Mammary epithelial cell (primary cell): Measurements from ENCODE around the gene KCNA2.

Experiments
- CTCF ChIP-seq, 2 donors: IDR thresholded peaks in 1 of 2; conservative IDR thresholded peaks in 1 of 2; 2 replicates each; pipeline ENCODE4 v1.5.1; 2011 to 2012; ENCODE audit warnings: inconsistent platforms in 2 of 2, low read length in 2 of 2, mild to moderate bottlenecking in 2 of 2, control low read depth in 1 of 2, low read depth in 1 of 2; ENCODE audit not compliant: insufficient read depth in 1 of 2; ENCODE audit errors: extremely low read depth in 1 of 2
- EZH2 ChIP-seq: IDR thresholded peaks from 2 replicates; pipeline ENCODE4 v1.6.1; 2012; ENCODE audit warnings: low read length, inconsistent platforms, borderline replicate concordance

- TF ChIP-seq CTCF (conservative IDR thresholded peaks at IDR 0.05 in 1 of 2, IDR thresholded peaks at IDR 0.05 in 1 of 2; ENCODE audit: extremely low read depth in 1 of 2, insufficient read depth in 1 of 2, low read depth in 1 of 2, low read length in 2 of 2) (no peak), EZH2 (no peak)
These were observed 10.4 kb upstream of the KCNA2 start for GRCh38 chr1:110616587-110616986.
